NCI-H2196 treated with DMSO at 0.1 percent for 48 hours (cell line): Measurements from ENCODE around the gene AFF3.
"Not testable (repeated sequence)": the region's sequence is repeated elsewhere in the genome, so short reads cannot be mapped to it uniquely, and the experiment has no call there.

ENCODE experiments used
- DNase-seq: peaks from one replicate; lab custom pipeline; 2025; ENCODE audit not compliant: unreplicated experiment; lab: John Stamatoyannopoulos, UW

The AFF3 gene, protein sequence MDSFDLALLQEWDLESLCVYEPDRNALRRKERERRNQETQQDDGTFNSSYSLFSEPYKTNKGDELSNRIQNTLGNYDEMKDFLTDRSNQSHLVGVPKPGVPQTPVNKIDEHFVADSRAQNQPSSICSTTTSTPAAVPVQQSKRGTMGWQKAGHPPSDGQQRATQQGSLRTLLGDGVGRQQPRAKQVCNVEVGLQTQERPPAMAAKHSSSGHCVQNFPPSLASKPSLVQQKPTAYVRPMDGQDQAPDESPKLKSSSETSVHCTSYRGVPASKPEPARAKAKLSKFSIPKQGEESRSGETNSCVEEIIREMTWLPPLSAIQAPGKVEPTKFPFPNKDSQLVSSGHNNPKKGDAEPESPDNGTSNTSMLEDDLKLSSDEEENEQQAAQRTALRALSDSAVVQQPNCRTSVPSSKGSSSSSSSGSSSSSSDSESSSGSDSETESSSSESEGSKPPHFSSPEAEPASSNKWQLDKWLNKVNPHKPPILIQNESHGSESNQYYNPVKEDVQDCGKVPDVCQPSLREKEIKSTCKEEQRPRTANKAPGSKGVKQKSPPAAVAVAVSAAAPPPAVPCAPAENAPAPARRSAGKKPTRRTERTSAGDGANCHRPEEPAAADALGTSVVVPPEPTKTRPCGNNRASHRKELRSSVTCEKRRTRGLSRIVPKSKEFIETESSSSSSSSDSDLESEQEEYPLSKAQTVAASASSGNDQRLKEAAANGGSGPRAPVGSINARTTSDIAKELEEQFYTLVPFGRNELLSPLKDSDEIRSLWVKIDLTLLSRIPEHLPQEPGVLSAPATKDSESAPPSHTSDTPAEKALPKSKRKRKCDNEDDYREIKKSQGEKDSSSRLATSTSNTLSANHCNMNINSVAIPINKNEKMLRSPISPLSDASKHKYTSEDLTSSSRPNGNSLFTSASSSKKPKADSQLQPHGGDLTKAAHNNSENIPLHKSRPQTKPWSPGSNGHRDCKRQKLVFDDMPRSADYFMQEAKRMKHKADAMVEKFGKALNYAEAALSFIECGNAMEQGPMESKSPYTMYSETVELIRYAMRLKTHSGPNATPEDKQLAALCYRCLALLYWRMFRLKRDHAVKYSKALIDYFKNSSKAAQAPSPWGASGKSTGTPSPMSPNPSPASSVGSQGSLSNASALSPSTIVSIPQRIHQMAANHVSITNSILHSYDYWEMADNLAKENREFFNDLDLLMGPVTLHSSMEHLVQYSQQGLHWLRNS (N-terminal part only)

GRCh38 chr2:100142393-100142792, at the start of gene AFF3:
Gene AFF3, minus strand, starts transcription at chr2:100142590. Its CDS starts 38,136 bp downstream, at chr2:100104454.
- no peak for DNase-seq

GRCh38 chr2:100189387-100189786, 47.0 kb upstream of the AFF3 start:
- no peak for DNase-seq

GRCh38 chr2:100188326-100188725, 45.9 kb upstream of the AFF3 start:
- no peak for DNase-seq

- no peak for DNase-seq
These were observed 43.7 kb upstream of the AFF3 start for GRCh38 chr2:100186126-100186525.

DNA sequence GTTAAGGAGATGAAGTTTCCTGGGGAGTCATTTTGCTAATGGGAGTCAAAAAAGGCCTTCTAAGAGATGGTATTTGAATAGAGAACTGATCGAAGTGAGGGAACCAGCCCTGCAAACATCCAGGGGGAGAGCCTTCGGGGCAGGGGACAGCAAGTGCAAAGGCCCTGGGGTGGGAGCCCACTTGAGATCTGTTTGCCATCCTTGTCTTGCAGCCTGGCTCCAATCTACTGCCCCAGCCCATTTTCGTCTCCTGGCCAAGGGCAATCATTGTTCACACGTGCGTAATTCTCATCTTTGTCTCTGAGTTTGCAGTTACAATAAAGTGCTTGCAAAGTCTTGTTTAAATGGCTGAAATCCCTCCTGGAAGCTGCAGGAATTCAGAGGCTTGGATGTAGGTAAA, 43.1 kb upstream of the AFF3 start:
- DNase-seq, result no peak

DNA sequence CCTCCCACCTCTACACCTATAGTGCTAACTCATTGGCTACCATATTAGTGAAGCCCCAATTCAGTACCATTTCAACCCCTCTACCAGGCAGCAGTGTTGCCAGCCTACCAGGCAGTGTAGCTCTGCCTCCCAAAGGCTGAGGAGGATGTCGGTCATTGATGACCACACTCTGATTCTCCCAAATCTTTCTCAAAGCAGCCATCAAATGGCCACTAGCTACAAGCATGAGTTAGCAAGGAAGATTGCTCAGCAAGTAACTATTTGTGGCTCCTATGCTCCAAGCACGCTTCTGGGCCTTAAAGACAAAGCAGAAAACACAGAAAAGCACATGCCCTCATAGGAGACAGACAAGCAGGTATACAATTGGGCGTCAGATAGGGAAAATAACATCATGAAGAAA, 42.7 kb upstream of the AFF3 start:
- DNase-seq, result no peak

- DNase-seq, result no peak
These were observed 41.8 kb upstream of the AFF3 start for GRCh38 chr2:100184055-100184737.

DNA sequence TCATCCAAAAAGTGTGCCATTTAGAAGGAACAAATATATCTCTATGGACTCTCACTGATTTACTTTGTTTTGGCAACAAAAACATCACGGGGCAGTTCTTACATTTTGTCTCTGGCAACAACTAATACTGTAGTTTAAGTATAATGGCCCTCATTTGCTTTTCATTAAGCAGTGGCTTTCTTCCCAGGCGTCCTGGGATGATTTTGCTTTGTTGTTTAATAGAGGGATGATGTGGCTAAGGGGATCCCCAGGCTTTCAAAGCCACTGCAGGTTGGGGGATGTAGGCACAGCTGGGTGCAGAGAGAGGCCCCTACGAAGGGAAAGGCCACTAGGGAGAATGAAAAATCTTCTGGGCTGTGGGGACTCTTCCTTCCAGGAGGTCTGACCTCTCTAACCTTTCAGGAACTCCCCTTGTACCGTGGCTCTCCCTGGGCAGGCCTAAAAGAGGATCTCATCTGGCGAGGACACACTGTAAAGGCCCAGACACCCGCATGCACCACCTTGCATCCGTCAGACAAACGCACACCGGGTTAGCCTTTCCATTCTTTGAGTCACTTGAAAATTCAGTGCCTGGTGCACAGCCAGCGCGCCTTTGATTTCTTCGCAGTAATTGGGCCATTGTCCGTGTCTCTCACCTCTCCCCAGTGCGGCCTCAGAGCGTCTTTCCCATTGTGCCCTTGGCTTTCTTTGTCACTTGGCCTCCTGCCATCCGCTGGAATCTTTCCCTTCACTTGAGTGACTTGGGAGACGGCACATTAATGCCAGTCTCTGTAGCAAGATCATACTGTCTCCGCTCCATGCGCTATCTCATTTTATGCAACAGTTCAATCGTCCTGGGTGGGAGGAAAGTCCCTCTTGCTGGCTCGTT, 40.3 kb upstream of the AFF3 start:
- DNase-seq, result no peak

DNA sequence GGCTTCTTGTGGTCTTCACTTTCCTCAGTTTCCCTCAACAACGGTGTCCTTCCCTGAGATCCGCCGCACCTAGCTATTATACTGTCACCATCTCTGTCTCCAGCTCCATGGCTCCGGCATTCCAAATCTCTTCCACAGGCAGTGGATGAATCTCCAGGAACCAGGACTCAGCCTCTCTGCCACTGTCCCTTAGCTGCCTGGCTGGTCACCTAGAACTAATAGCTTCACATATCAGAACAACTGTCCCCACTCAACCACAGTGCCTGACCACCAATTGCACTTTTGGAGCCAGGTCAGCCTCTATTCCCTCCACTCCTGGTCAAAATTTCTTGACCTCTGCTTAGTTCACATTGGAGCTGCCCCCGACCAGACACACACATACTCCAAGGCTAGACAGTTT, 38.1 kb upstream of the AFF3 start:
- DNase-seq, result no peak

GRCh38 chr2:100179806-100180205, 37.4 kb upstream of the AFF3 start:
- no peak for DNase-seq

DNA sequence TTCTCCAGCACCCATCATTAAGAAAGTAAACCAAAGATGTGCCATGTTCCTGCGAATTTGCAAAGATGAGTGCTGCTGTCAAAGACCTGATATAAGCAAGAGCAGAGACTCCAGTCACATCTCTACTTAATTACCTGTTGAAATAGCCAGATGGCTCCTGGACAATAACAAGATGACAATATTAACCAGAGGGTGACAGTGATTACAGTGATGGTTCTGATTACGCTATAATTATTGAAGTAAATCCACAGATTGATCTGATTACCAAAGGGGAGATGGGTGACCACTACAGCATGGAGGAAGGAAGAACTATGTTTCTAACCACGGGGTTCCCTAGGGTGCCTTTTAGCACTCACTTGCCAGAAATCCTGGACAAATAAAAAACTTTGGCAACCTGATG, 36.5 kb upstream of the AFF3 start:
- no peak for DNase-seq

- no peak for DNase-seq
These were observed 35.8 kb upstream of the AFF3 start for GRCh38 chr2:100178085-100178788.

DNA sequence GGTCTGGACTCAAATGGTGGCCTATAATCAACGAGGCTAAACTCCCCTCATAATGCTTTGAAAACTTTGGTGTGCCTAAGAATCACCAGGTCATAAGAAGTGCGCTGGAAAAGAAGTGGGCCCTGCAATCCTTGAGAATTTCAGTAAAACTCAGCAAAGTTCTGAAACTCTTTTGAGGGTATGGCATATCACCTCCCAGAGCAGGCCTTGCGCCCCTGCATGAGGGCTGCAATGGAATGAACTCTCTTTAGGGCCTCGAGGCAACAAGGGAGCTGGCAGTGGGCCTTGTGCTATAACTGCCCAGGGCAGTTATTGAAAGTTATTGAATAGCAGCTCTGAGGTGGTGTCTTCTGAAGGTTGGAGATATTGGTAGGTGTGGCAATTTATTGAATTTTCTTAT, 34.5 kb upstream of the AFF3 start:
- DNase-seq, result no peak

GRCh38 chr2:100174026-100174431, 31.6 kb upstream of the AFF3 start:
- DNase-seq, result no peak

DNA sequence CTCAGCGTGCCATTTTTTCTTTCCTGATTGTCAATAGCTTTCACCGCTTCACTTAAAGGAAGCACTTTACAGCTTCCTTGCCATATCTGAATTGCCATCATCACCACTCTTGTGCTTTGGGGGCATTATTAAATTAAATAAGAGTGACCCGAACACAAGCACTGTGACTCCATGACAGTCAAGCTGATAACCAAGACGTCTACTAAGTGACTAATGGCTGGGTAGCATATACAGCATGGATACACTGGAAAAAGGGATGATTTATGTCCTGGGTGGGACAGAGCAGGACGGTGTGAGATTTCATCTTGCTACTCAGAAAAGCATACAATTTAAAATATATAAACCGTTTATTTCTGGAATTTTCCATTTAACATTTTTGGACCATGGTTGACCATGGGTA, 24.3 kb upstream of the AFF3 start:
- DNase-seq, result no peak

GRCh38 chr2:100163605-100164004, 21.2 kb upstream of the AFF3 start:
- DNase-seq, result no peak

DNA sequence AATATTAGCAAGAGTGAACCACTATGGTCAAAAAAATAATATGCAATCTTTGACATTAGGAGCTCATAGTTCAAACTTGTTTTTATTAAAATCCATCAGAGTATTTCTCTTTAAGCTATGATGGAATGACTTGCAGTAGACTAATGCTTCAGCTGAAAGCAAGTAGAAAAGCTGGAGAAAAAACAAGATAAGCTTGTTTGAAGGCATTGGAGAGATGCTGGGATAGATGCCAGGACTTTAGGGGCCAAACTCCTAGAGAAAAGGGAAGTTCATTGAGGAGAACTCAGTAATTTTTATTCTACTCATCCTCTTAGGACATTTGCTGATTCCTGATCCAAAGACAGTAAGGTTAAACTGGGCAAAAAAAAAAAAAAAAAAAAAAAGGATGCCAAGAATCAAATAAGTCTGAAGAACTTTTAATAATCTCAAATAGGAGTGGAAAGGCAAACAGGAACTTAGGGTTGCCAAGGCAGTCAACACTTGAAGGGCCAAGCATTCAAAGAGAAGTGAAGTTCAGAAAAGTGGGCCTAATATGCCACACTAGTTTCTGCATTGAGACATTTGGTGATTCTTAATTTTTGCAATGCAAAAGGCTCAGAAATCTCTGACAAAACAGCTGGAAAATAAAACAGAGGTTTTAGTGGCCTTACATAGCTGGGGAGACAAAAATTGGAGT, 19.7 kb upstream of the AFF3 start:
- no peak for DNase-seq

- no peak for DNase-seq
These were observed 18.0 kb upstream of the AFF3 start for GRCh38 chr2:100160396-100160795.

DNA sequence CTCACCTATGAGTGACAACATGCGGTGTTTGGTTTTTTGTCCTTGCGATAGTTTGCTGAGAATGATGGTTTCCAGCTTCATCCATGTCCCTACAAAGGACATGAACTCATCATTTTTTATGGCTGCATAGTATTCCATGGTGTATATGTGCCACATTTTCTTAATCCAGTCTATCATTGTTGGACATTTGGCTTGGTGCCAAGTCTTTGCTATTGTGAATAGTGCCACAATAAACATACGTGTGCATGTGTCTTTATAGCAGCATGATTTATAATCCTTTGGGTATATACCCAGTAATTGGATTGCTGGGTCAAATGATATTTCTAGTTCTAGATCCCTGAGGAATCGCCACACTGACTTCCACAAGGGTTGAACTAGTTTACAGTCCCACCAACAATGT, 9.4 kb upstream of the AFF3 start:
- not testable (repeated sequence) for DNase-seq
